ENCODE results near the gene EGFL8.

EGFL8 gene

GRCh38 chr6:32164295-32164694 is at the start of gene EGFL8:
TSS of gene EGFL8 (plus strand) at chr6:32164595. CDS start at chr6:32166166, 1,571 bp downstream.
- peaks cover 37% of the 10 kb centered on the region for H3K36me3 ChIP-seq (ENCODE audit: low read depth)
- no peak within 1 kb of the TSS for H3K4me3 ChIP-seq (ENCODE audit: severe bottlenecking)
- H3K4me1 ChIP-seq (ENCODE audit: insufficient read depth, poor library complexity, severe bottlenecking) = no peaks in the 10 kb centered on the region
- no peak for ATAC-seq (ENCODE audit: low read depth)
- no peaks in the 10 kb centered on the region for H3K9me3 ChIP-seq (ENCODE audit: severe bottlenecking)
- TF ChIP-seq, protein P1, sequence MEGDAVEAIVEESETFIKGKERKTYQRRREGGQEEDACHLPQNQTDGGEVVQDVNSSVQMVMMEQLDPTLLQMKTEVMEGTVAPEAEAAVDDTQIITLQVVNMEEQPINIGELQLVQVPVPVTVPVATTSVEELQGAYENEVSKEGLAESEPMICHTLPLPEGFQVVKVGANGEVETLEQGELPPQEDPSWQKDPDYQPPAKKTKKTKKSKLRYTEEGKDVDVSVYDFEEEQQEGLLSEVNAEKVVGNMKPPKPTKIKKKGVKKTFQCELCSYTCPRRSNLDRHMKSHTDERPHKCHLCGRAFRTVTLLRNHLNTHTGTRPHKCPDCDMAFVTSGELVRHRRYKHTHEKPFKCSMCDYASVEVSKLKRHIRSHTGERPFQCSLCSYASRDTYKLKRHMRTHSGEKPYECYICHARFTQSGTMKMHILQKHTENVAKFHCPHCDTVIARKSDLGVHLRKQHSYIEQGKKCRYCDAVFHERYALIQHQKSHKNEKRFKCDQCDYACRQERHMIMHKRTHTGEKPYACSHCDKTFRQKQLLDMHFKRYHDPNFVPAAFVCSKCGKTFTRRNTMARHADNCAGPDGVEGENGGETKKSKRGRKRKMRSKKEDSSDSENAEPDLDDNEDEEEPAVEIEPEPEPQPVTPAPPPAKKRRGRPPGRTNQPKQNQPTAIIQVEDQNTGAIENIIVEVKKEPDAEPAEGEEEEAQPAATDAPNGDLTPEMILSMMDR (IDR thresholded peaks at IDR 0.05; ENCODE audit: poor library complexity, severe bottlenecking) = no peak
- H3K27ac ChIP-seq (ENCODE audit: poor library complexity, severe bottlenecking) = no peak within 1 kb of the TSS
- H3K27me3 ChIP-seq (ENCODE audit: insufficient read depth, poor library complexity, severe bottlenecking) = no peaks in the 10 kb centered on the region
- DNase-seq (ENCODE audit: low spot score) = no peak

GRCh38 chr6:32114796-32115195 is 49.6 kb upstream of the EGFL8 start:
- ATAC-seq (ENCODE audit: low read depth) = peak; percentile 71
- H3K4me3 ChIP-seq (ENCODE audit: severe bottlenecking) = no peak overlapping the region
- no peaks in the 10 kb centered on the region for H3K9me3 ChIP-seq (ENCODE audit: severe bottlenecking)
- no peaks in the 10 kb centered on the region for H3K27me3 ChIP-seq (ENCODE audit: insufficient read depth, poor library complexity, severe bottlenecking)
- DNase-seq (ENCODE audit: low spot score) = no peak
- H3K36me3 ChIP-seq (ENCODE audit: low read depth) = peaks cover 17% of the 10 kb centered on the region
- H3K4me1 ChIP-seq (ENCODE audit: insufficient read depth, poor library complexity, severe bottlenecking) = peaks cover 16% of the 10 kb centered on the region
- TF ChIP-seq, protein P1 (IDR thresholded peaks at IDR 0.05; ENCODE audit: poor library complexity, severe bottlenecking) = no peak
- peak overlapping the region; percentile 79 for H3K27ac ChIP-seq (ENCODE audit: poor library complexity, severe bottlenecking)

GRCh38 chr6:32115623-32116022 is 48.8 kb upstream of the EGFL8 start:
- Histone ChIP-seq H3K9me3 (ENCODE audit: severe bottlenecking) (no peaks in the 10 kb centered on the region), H3K4me3 (ENCODE audit: severe bottlenecking) (no peak overlapping the region), H3K27ac (ENCODE audit: poor library complexity, severe bottlenecking) (peak overlapping the region; percentile 79), H3K36me3 (ENCODE audit: low read depth) (peaks cover 21% of the 10 kb centered on the region), H3K4me1 (ENCODE audit: insufficient read depth, poor library complexity, severe bottlenecking) (peaks cover 16% of the 10 kb centered on the region), H3K27me3 (ENCODE audit: insufficient read depth, poor library complexity, severe bottlenecking) (no peaks in the 10 kb centered on the region)
- no peak for ATAC-seq (ENCODE audit: low read depth)
- no peak for DNase-seq (ENCODE audit: low spot score)
- TF ChIP-seq, protein P1 (IDR thresholded peaks at IDR 0.05; ENCODE audit: poor library complexity, severe bottlenecking) = no peak

GRCh38 chr6:32116674-32117073 is 47.7 kb upstream of the EGFL8 start:
- Histone ChIP-seq H3K4me1 (ENCODE audit: insufficient read depth, poor library complexity, severe bottlenecking) (peaks cover 16% of the 10 kb centered on the region), H3K36me3 (ENCODE audit: low read depth) (peaks cover 31% of the 10 kb centered on the region), H3K27me3 (ENCODE audit: insufficient read depth, poor library complexity, severe bottlenecking) (no peaks in the 10 kb centered on the region), H3K27ac (ENCODE audit: poor library complexity, severe bottlenecking) (peak overlapping the region; percentile 79), H3K4me3 (ENCODE audit: severe bottlenecking) (no peak overlapping the region), H3K9me3 (ENCODE audit: severe bottlenecking) (no peaks in the 10 kb centered on the region)
- TF ChIP-seq, protein P1 (IDR thresholded peaks at IDR 0.05; ENCODE audit: poor library complexity, severe bottlenecking) = peak; percentile 46
- ATAC-seq (ENCODE audit: low read depth) = no peak
- no peak for DNase-seq (ENCODE audit: low spot score)

- H3K36me3 ChIP-seq (ENCODE audit: low read depth) = peaks cover 39% of the 10 kb centered on the region
- TF ChIP-seq, protein P1 (IDR thresholded peaks at IDR 0.05; ENCODE audit: poor library complexity, severe bottlenecking) = no peak
- no peak for ATAC-seq (ENCODE audit: low read depth)
- H3K4me1 ChIP-seq (ENCODE audit: insufficient read depth, poor library complexity, severe bottlenecking) = peaks cover 16% of the 10 kb centered on the region
- H3K27me3 ChIP-seq (ENCODE audit: insufficient read depth, poor library complexity, severe bottlenecking) = no peaks in the 10 kb centered on the region
- DNase-seq (ENCODE audit: low spot score) = no peak
- no peak overlapping the region for H3K4me3 ChIP-seq (ENCODE audit: severe bottlenecking)
- no peaks in the 10 kb centered on the region for H3K9me3 ChIP-seq (ENCODE audit: severe bottlenecking)
- no peak overlapping the region for H3K27ac ChIP-seq (ENCODE audit: poor library complexity, severe bottlenecking)
Measured at GRCh38 chr6:32117461-32117860, 46.9 kb upstream of the EGFL8 start.

Measured in RWPE2 (cell line).